Astrocyte (in vitro differentiated cells and primary cell): Measurements from ENCODE around the gene TMTC3. TPM values are rescaled to one million over a fixed set of nuclear protein-coding genes. Genes with fewer than 3 reads are reported as not detected.

Experiments used
- DNase-seq: peaks from one replicate; pipeline ENCODE4 v3.0.0-alpha.2; 2010; ENCODE audit warnings: low read depth
- FAIRE-seq: peaks from 2 replicates; lab custom pipeline; 2011; peaks lifted over from hg19 to GRCh38; lab: Jason Lieb, UNC
- H2AFZ ChIP-seq: 2 replicates; pipeline ENCODE4 v1.6.0; 2012; ENCODE audit warnings: low read depth, low read length, inconsistent platforms
- H3K27ac ChIP-seq: 2 replicates; pipeline ENCODE4 v1.5.1; 2011; ENCODE audit warnings: low read depth, low read length, inconsistent platforms
- H3K27me3 ChIP-seq: 2 replicates; pipeline ENCODE4 v1.6.0; 2011; ENCODE audit warnings: low read length, inconsistent platforms; ENCODE audit not compliant: insufficient read depth
- H3K36me3 ChIP-seq: 2 replicates; pipeline ENCODE4 v1.5.1; 2011; ENCODE audit warnings: low read length, inconsistent platforms; ENCODE audit not compliant: insufficient read depth
- H3K4me1 ChIP-seq: 2 replicates; pipeline ENCODE4 v1.5.1; 2011; ENCODE audit warnings: low read length, inconsistent platforms; ENCODE audit not compliant: insufficient read depth
- H3K4me2 ChIP-seq: 2 replicates; pipeline ENCODE4 v1.6.0; 2012; ENCODE audit warnings: low read length, inconsistent platforms
- H3K4me3 ChIP-seq: 2 replicates; pipeline ENCODE4 v1.5.1; 2011; ENCODE audit warnings: low read depth, mild to moderate bottlenecking, low read length, inconsistent platforms; ENCODE audit not compliant: insufficient read depth
- H3K79me2 ChIP-seq: 2 replicates; pipeline ENCODE4 v1.6.0; 2012; ENCODE audit warnings: mild to moderate bottlenecking, low read length, inconsistent platforms; ENCODE audit not compliant: insufficient read depth
- H3K9ac ChIP-seq: 2 replicates; pipeline ENCODE4 v1.6.0; 2012; ENCODE audit warnings: mild to moderate bottlenecking, low read length, inconsistent platforms
- H3K9me3 ChIP-seq: 2 replicates; pipeline ENCODE4 v1.5.1; 2012; ENCODE audit warnings: low read depth, mild to moderate bottlenecking, low read length, inconsistent platforms; ENCODE audit not compliant: insufficient read depth
- H4K20me1 ChIP-seq: 2 replicates; pipeline ENCODE4 v1.6.0; 2012; ENCODE audit warnings: low read length, inconsistent platforms; ENCODE audit not compliant: insufficient read depth
- H3K27ac Mint-ChIP-seq: one replicate; pipeline ENCODE4 v1.8.0; 2021; ENCODE audit warnings: mild to moderate bottlenecking, mixed read lengths; ENCODE audit not compliant: unreplicated experiment
- H3K27me3 Mint-ChIP-seq: one replicate; pipeline ENCODE4 v1.8.0; 2021; ENCODE audit warnings: low read depth, mixed read lengths; ENCODE audit not compliant: unreplicated experiment
- H3K36me3 Mint-ChIP-seq: one replicate; pipeline ENCODE4 v1.8.0; 2021; ENCODE audit warnings: low read depth, mixed read lengths; ENCODE audit not compliant: unreplicated experiment
- H3K4me1 Mint-ChIP-seq: one replicate; pipeline ENCODE4 v1.8.0; 2021; ENCODE audit warnings: low read depth, mixed read lengths; ENCODE audit not compliant: unreplicated experiment
- H3K4me3 Mint-ChIP-seq: one replicate; pipeline ENCODE4 v1.8.0; 2021; ENCODE audit warnings: mild to moderate bottlenecking, moderate library complexity, mixed read lengths; ENCODE audit not compliant: unreplicated experiment
- H3K9me3 Mint-ChIP-seq: one replicate; pipeline ENCODE4 v1.8.0; 2021; ENCODE audit warnings: mild to moderate bottlenecking, mixed read lengths; ENCODE audit not compliant: unreplicated experiment
- CTCF ChIP-seq: IDR thresholded peaks from 2 replicates; pipeline ENCODE4 v1.5.1; 2011; ENCODE audit warnings: low read depth, mild to moderate bottlenecking, inconsistent platforms, low read length, moderate library complexity; ENCODE audit not compliant: insufficient read depth
- EZH2 ChIP-seq: IDR thresholded peaks from 2 replicates; pipeline ENCODE4 v1.6.1; 2012; ENCODE audit warnings: mild to moderate bottlenecking, low read length, inconsistent platforms; ENCODE audit not compliant: insufficient read depth
- total RNA-seq: library from RNA; stranded (reverse); gene quantifications from 2 replicates; pipeline ENCODE4 v1.2.1, GENCODE V29; 2021

Gene TMTC3
- total RNA-seq, 1 donor from 2014 or later, result 49.0 TPM

- FAIRE-seq (no peak), DNase-seq (no peak)
- H3K4me1 Mint-ChIP-seq, result peaks cover 40% of the 10 kb centered on the region
- no peaks in the 10 kb centered on the region for H4K20me1 ChIP-seq
- TF ChIP-seq EZH2 (no peak), CTCF (no peak)
- H3K9ac ChIP-seq, result no peak overlapping the region
- H3K27ac Mint-ChIP-seq, result no peak overlapping the region
- no peaks in the 10 kb centered on the region for H3K9me3 ChIP-seq
- H3K36me3 ChIP-seq, result no peaks in the 10 kb centered on the region
- H3K9me3 Mint-ChIP-seq, result no peaks in the 10 kb centered on the region
- no peak overlapping the region for H3K4me2 ChIP-seq
- H3K79me2 ChIP-seq, result no peaks in the 10 kb centered on the region
- H3K27me3 ChIP-seq, result no peaks in the 10 kb centered on the region
- no peak overlapping the region for H2AFZ ChIP-seq
- no peak overlapping the region for H3K4me3 ChIP-seq
- H3K4me3 Mint-ChIP-seq, result no peak overlapping the region
- H3K36me3 Mint-ChIP-seq, result no peaks in the 10 kb centered on the region
- H3K4me1 ChIP-seq, result peaks cover 20% of the 10 kb centered on the region
- H3K27ac ChIP-seq, result no peak overlapping the region
- no peaks in the 10 kb centered on the region for H3K27me3 Mint-ChIP-seq
Observed at GRCh38 chr12:88245905-88246304, 103.8 kb downstream of the TMTC3 start.

DNA sequence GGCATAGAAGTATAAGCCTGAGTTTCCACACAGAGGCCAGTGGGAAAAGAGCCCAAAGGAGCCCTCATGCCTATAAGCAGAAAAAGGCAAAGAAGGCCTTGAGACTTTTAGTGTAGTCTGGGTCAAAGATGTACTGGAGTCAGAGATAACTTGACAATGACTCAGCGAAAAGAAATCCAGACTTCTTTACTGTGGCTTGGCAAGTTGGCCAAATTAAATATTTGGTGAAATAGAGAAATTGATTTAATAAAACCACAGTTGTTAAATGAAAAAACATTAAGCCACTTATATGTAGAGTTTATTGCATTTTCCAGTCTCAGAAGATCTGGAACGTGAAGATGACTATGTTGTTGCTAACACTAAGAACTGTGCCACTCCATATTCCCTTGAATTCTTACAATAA lies 105.1 kb downstream of the TMTC3 start:
- FAIRE-seq, result peak; percentile 96
- Histone ChIP-seq H3K4me2 (peak overlapping the region; percentile 48), H3K9ac (no peak overlapping the region), H3K4me3 (no peak overlapping the region), H3K27ac (peak overlapping the region; percentile 43), H4K20me1 (no peaks in the 10 kb centered on the region), H3K27me3 (no peaks in the 10 kb centered on the region), H2AFZ (no peak overlapping the region), H3K4me1 (peaks cover 15% of the 10 kb centered on the region), H3K36me3 (no peaks in the 10 kb centered on the region), H3K9me3 (no peaks in the 10 kb centered on the region), H3K79me2 (no peaks in the 10 kb centered on the region)
- Mint-ChIP-seq H3K9me3 (no peaks in the 10 kb centered on the region), H3K4me1 (peaks cover 29% of the 10 kb centered on the region), H3K27me3 (no peaks in the 10 kb centered on the region), H3K4me3 (no peak overlapping the region), H3K27ac (peak overlapping the region; percentile 89), H3K36me3 (no peaks in the 10 kb centered on the region)
- TF ChIP-seq CTCF (no peak), EZH2 (no peak)
- peak; percentile 92 for DNase-seq

DNA sequence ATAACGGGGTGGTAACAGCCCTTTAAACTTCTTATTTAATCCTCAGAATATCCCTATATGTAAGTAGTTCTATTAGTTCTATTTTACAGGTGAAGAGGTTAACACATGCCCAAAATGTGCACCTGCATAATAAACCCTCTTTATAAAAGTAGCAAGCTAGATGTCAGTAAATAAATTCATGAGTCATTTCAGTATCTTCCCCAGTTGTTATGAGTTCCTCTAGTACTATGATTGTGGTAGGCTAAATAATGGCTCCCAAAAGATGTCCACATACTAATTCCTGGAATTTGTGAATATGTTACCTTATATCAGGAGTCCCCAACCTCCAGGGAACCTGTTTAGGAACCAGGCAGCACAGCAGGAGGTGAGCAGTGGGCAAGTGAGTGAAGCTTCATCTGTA lies 106.5 kb downstream of the TMTC3 start:
- Histone ChIP-seq H2AFZ (no peak overlapping the region), H3K9me3 (no peaks in the 10 kb centered on the region), H3K27ac (no peak overlapping the region), H3K4me2 (no peak overlapping the region), H3K9ac (no peak overlapping the region), H3K36me3 (no peaks in the 10 kb centered on the region), H3K27me3 (no peaks in the 10 kb centered on the region), H3K4me3 (no peak overlapping the region), H3K4me1 (peaks cover 9% of the 10 kb centered on the region), H4K20me1 (no peaks in the 10 kb centered on the region), H3K79me2 (no peaks in the 10 kb centered on the region)
- no peak overlapping the region for H3K27ac Mint-ChIP-seq
- FAIRE-seq, result no peak
- TF ChIP-seq EZH2 (no peak), CTCF (no peak)
- no peaks in the 10 kb centered on the region for H3K27me3 Mint-ChIP-seq
- no peak overlapping the region for H3K4me3 Mint-ChIP-seq
- no peak for DNase-seq
- no peaks in the 10 kb centered on the region for H3K9me3 Mint-ChIP-seq
- no peaks in the 10 kb centered on the region for H3K36me3 Mint-ChIP-seq
- H3K4me1 Mint-ChIP-seq, result peaks cover 19% of the 10 kb centered on the region

Other genes starting within 250 kb of the TMTC3 start
- gene C12orf50, start 112.9 kb upstream of the TMTC3 start, total RNA-seq, result not detected in 2 replicates
- 19.9 and 20.1 TPM in 2 replicates for gene CEP290, start 219 bp upstream of the TMTC3 start, total RNA-seq